ENCODE data around the gene KLHL36.

Gene KLHL36

GRCh38 chr16:84661418-84662060 is 13.2 kb downstream of the KLHL36 start:
- H3K4me3 ChIP-seq (ENCODE audit: low read depth, low read length) = no peak overlapping the region
- no peak for TF ChIP-seq CTCF (IDR thresholded peaks at IDR 0.05; ENCODE audit: low read depth, low read length, missing control alignments)
- DNase-seq (ENCODE audit: low read depth) = no peak

- no peak overlapping the region for H3K4me3 ChIP-seq (ENCODE audit: low read depth, low read length)
- DNase-seq (ENCODE audit: low read depth) = no peak
- no peak for TF ChIP-seq CTCF (IDR thresholded peaks at IDR 0.05; ENCODE audit: low read depth, low read length, missing control alignments)
Observed at GRCh38 chr16:84662471-84662870, 14.2 kb downstream of the KLHL36 start.

GRCh38 chr16:84663433-84664101 is 15.3 kb downstream of the KLHL36 start:
- no peak for TF ChIP-seq CTCF (IDR thresholded peaks at IDR 0.05; ENCODE audit: low read depth, low read length, missing control alignments)
- no peak overlapping the region for H3K4me3 ChIP-seq (ENCODE audit: low read depth, low read length)
- peak; percentile 62 for DNase-seq (ENCODE audit: low read depth)

- no peak overlapping the region for H3K4me3 ChIP-seq (ENCODE audit: low read depth, low read length)
- no peak for TF ChIP-seq CTCF (IDR thresholded peaks at IDR 0.05; ENCODE audit: low read depth, low read length, missing control alignments)
- no peak for DNase-seq (ENCODE audit: low read depth)
Observed at GRCh38 chr16:84665359-84665758, 17.0 kb downstream of the KLHL36 start.

- no peak overlapping the region for H3K4me3 ChIP-seq (ENCODE audit: low read depth, low read length)
- DNase-seq (ENCODE audit: low read depth) = no peak
- no peak for TF ChIP-seq CTCF (IDR thresholded peaks at IDR 0.05; ENCODE audit: low read depth, low read length, missing control alignments)
Observed at GRCh38 chr16:84665843-84666242, 17.5 kb downstream of the KLHL36 start.

GRCh38 chr16:84667600-84668309 is 19.4 kb downstream of the KLHL36 start:
- H3K4me3 ChIP-seq (ENCODE audit: low read depth, low read length) = no peak overlapping the region
- no peak for TF ChIP-seq CTCF (IDR thresholded peaks at IDR 0.05; ENCODE audit: low read depth, low read length, missing control alignments)
- no peak for DNase-seq (ENCODE audit: low read depth)
